ENCODE results near the gene CDH23. TPM values are rescaled to one million over a fixed set of nuclear protein-coding genes. Genes with fewer than 3 reads are reported as not detected.
A peak's percentile ranks its signal among the peaks of the same experiment; 100 is the strongest.

Gene CDH23
- total RNA-seq, 4 donors from 2014 or later: 0.72 to 4.1 (median 2.2) TPM

- WGBS: 68% methylated on average over 10 of the region's 12 CpGs
- peak in 1 of 2 donors; percentile 62 for DNase-seq (ENCODE audit: low spot score in 2 of 2)
- Histone ChIP-seq H3K27me3 (no peaks in the 10 kb centered on the region), H3K4me1 (peaks cover 51% of the 10 kb centered on the region), H3K9me3 (no peaks in the 10 kb centered on the region), H3K36me3 (no peaks in the 10 kb centered on the region), H3K27ac (peak overlapping the region; percentile 56), H3K4me3 (no peak overlapping the region)
- TF ChIP-seq POLR2A (IDR thresholded peaks at IDR 0.05) (no peak), CTCF (IDR thresholded peaks at IDR 0.05) (no peak), POLR2AphosphoS5 (IDR thresholded peaks at IDR 0.05) (no peak), EP300 (IDR thresholded peaks at IDR 0.05) (no peak)
Measured at GRCh38 chr10:71727105-71727737, 330.5 kb downstream of the CDH23 start.

- H3K36me3 ChIP-seq: no peaks in the 10 kb centered on the region
- H3K4me3 ChIP-seq: no peak overlapping the region
- WGBS: 12% methylated on average over 7 of the region's 8 CpGs
- TF ChIP-seq CTCF (IDR thresholded peaks at IDR 0.05) (no peak), POLR2AphosphoS5 (IDR thresholded peaks at IDR 0.05) (no peak), EP300 (IDR thresholded peaks at IDR 0.05) (no peak), POLR2A (IDR thresholded peaks at IDR 0.05) (no peak)
- H3K27ac ChIP-seq: peak overlapping the region; percentile 56
- H3K9me3 ChIP-seq: no peaks in the 10 kb centered on the region
- peaks cover 51% of the 10 kb centered on the region for H3K4me1 ChIP-seq
- DNase-seq (ENCODE audit: low spot score in 2 of 2): peak; percentile 83 to 92
- no peaks in the 10 kb centered on the region for H3K27me3 ChIP-seq
Measured at GRCh38 chr10:71727738-71728737, 331.3 kb downstream of the CDH23 start.

GRCh38 chr10:71729161-71729636 is 332.5 kb downstream of the CDH23 start:
- peak in 1 of 2 donors; percentile 81 for DNase-seq (ENCODE audit: low spot score in 2 of 2)
- H3K4me3 ChIP-seq: no peak overlapping the region
- no peak for TF ChIP-seq EP300 (IDR thresholded peaks at IDR 0.05)
- TF ChIP-seq POLR2AphosphoS5 (IDR thresholded peaks at IDR 0.05): peak in 1 of 3 donors; percentile 33
- TF ChIP-seq POLR2A (IDR thresholded peaks at IDR 0.05): no peak
- TF ChIP-seq CTCF (IDR thresholded peaks at IDR 0.05): no peak
- no peaks in the 10 kb centered on the region for H3K36me3 ChIP-seq
- H3K4me1 ChIP-seq: peaks cover 51% of the 10 kb centered on the region
- H3K27me3 ChIP-seq: no peaks in the 10 kb centered on the region
- no peaks in the 10 kb centered on the region for H3K9me3 ChIP-seq
- WGBS: 21% methylated on average over 10 of the region's 10 CpGs
- peak overlapping the region; percentile 56 for H3K27ac ChIP-seq

- 90% methylated on average over 11 of the region's 12 CpGs for WGBS
- Histone ChIP-seq H3K9me3 (no peaks in the 10 kb centered on the region), H3K27ac (no peak overlapping the region), H3K27me3 (no peaks in the 10 kb centered on the region), H3K4me1 (peaks cover 55% of the 10 kb centered on the region), H3K4me3 (no peak overlapping the region), H3K36me3 (no peaks in the 10 kb centered on the region)
- no peak for TF ChIP-seq CTCF (IDR thresholded peaks at IDR 0.05)
- TF ChIP-seq POLR2AphosphoS5 (IDR thresholded peaks at IDR 0.05): no peak
- TF ChIP-seq POLR2A (IDR thresholded peaks at IDR 0.05): no peak
- no peak for TF ChIP-seq EP300 (IDR thresholded peaks at IDR 0.05)
- DNase-seq (ENCODE audit: low spot score in 2 of 2): no peak
Measured at GRCh38 chr10:71731791-71732190, 335.1 kb downstream of the CDH23 start.

GRCh38 chr10:71734797-71735196 is 338.1 kb downstream of the CDH23 start:
- Histone ChIP-seq H3K4me3 (no peak overlapping the region), H3K9me3 (no peaks in the 10 kb centered on the region), H3K27me3 (no peaks in the 10 kb centered on the region), H3K27ac (no peak overlapping the region), H3K36me3 (no peaks in the 10 kb centered on the region), H3K4me1 (peaks cover 48% of the 10 kb centered on the region)
- DNase-seq (ENCODE audit: low spot score in 2 of 2): no peak
- WGBS: 80% methylated on average over 5 of the region's 5 CpGs
- TF ChIP-seq POLR2A (IDR thresholded peaks at IDR 0.05) (no peak), CTCF (IDR thresholded peaks at IDR 0.05) (no peak), POLR2AphosphoS5 (IDR thresholded peaks at IDR 0.05) (no peak)

Data from suprapubic skin (tissue), 4 donors.